COLO668 (cell line): ENCODE results near the gene IFIT2.
"Not testable (repeated sequence)": the region's sequence is repeated elsewhere in the genome, so short reads cannot be mapped to it uniquely, and the experiment has no call there.

Experiments
- DNase-seq: peaks from one replicate; lab custom pipeline; 2025; ENCODE audit not compliant: unreplicated experiment; lab: John Stamatoyannopoulos, UW

IFIT2 gene

DNA sequence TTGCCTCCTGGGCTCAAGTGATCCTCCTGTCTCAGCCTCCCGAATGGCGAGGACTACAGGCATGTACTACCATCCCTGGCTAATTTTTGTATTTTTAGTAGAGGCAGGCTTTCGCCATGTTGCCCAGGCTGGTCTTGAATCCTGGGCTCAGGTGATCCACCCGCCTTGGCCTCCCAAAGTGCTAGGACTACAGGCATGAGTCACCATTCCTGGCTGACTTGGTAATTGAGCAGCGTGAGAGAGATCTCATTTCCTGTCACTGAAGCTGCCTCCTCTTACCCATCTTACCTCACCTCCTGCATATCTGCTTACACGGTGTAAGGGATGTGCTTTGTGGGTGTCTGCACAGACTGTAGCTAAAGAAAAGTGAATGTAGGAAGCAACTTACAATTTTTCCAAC lies 35.6 kb downstream of the IFIT2 start:
- DNase-seq: peak; percentile 3

DNA sequence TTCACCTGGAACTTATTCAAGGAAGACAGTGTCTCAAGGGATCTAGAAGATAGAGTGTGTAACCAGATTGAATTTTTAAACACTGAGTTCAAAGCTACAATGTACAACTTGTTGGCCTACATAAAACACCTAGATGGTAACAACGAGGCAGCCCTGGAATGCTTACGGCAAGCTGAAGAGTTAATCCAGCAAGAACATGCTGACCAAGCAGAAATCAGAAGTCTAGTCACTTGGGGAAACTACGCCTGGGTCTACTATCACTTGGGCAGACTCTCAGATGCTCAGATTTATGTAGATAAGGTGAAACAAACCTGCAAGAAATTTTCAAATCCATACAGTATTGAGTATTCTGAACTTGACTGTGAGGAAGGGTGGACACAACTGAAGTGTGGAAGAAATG lies 36.9 kb downstream of the IFIT2 start:
- DNase-seq: no peak

DNA sequence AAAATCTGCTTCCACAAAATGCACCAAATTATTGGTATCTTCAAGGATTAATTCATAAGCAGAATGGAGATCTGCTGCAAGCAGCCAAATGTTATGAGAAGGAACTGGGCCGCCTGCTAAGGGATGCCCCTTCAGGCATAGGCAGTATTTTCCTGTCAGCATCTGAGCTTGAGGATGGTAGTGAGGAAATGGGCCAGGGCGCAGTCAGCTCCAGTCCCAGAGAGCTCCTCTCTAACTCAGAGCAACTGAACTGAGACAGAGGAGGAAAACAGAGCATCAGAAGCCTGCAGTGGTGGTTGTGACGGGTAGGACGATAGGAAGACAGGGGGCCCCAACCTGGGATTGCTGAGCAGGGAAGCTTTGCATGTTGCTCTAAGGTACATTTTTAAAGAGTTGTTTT lies 38.0 kb downstream of the IFIT2 start:
- DNase-seq: no peak

DNA sequence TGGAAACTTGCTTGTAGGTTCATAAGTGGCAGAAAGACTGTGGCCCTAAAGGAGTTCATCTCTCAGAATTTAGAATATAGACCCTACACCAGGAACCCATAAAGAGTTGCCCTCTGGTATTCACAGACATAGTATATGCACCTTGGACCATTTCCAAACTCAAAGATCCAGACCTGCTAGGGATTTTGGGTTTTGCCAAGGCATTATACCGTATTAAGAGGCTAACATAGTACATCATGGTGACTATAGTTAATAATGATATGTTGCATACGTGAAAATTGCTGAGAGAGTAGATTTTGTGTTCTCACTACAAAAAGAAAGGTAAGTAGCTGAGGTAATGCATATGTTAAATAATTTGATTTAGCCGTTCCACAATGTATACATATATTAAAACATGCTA lies 39.8 kb downstream of the IFIT2 start:
- no peak for DNase-seq

DNA sequence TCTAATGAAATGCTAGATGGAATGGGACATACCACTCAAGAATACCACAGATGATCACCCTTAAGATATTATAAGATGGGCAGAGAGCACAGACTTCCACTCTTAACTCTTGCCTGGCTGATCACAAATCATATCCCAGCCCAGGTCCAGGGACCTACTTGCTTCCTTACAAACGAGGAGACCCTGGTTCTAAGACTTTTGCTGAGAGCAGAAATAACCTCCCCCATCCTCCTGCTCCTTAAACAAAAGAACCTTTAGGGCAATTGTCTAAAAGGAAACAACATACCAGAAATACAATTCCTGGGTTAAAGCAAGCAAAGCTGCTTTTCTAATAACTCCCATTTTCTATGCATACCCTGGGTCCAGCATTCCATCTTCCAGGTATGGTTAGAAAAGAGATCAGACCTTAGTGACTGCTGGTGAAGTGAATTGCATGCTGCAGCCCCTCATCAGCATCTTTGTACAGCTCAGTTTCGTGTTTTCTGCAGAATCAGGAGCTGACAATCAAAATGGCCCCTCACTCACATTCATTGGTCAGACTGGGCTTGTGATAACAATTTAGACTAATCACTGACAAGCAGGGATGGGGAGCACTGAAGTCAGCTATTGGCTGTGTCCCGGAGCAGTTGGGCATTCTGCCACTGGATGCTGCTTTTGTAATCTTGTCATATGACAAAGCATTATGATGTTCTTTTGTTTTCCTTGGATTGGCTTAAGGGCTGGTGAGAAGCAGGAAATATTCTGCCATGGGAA lies 40.5 kb downstream of the IFIT2 start:
- DNase-seq: no peak

DNA sequence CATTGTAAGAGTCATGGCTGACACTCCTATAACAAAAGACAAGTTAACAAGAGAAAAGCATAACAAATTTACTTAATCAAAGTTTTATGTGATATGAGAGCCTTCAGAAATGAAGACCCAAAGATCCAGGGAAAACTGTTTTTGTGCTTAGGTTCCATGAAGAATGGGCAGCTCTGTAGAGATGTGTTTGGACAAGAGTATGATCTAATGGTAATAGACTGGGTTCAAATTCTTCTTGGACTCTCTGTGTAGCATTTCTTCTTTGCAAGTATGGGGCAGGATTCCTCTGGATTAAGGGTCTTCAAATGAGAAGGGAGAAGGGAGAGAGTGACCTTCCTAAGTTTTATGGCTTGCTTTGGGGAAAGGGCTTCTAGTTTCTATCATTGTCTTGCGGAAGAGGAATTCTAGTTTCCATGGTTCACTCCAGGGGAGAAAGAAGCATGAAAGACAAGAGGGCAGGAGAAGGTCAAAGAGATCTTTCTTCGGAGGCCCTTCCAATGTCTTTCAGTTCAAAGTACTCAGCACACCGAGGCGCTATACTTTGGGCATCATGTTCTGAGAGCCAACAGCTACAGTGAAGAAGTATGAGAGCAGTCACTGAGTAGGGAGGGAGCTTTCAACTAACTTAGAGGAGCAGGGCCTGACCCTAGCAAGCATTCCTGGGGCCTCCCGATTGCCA lies 41.4 kb downstream of the IFIT2 start:
- DNase-seq: no peak

DNA sequence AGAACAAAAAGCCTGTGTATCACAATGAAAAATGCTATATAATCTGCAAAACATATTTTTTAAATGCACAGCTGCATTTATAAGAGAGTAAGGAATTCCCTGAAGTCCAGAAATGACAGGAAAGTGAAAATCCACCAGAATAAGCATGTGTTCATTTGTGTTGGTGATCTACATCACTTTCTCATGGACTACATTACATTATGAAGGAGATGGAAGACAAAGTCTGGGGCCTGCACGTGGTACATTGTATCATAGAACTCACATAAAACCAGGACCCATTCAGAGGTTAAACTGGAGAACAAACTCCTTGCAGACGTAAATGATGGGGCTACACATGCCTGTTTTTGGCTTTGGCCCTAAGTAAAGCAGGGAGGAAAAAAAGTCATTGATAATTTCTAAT lies 42.3 kb downstream of the IFIT2 start:
- DNase-seq: no peak

DNA sequence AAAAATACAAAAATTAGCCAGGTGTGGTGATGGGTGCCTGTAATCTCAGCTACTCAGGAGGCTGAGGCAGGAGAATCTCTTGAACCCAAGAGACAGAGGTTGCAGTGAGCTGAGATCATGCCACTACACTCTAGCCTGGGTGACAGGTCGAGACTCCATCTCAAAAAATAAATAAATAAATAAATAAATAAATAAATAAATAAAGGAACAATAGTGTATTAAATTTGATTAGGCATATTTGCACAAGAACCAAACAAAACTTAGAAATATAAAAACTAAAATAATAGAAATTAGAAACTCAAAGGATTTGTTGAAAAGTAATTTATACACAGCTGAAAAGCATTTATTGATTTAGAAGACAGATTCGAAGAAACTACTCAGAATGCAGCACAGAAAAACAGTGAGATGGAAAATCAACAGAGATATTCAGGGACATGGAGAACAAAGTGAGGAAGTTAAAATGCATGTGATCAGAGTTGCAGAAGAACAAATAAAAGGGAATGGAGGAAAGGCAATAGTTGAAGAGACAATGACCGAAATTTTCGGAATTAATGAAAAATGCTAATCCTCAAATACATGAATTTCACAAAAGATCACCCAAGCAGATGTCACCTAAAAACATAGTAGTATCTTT lies 43.6 kb downstream of the IFIT2 start:
- DNase-seq: no peak

DNA sequence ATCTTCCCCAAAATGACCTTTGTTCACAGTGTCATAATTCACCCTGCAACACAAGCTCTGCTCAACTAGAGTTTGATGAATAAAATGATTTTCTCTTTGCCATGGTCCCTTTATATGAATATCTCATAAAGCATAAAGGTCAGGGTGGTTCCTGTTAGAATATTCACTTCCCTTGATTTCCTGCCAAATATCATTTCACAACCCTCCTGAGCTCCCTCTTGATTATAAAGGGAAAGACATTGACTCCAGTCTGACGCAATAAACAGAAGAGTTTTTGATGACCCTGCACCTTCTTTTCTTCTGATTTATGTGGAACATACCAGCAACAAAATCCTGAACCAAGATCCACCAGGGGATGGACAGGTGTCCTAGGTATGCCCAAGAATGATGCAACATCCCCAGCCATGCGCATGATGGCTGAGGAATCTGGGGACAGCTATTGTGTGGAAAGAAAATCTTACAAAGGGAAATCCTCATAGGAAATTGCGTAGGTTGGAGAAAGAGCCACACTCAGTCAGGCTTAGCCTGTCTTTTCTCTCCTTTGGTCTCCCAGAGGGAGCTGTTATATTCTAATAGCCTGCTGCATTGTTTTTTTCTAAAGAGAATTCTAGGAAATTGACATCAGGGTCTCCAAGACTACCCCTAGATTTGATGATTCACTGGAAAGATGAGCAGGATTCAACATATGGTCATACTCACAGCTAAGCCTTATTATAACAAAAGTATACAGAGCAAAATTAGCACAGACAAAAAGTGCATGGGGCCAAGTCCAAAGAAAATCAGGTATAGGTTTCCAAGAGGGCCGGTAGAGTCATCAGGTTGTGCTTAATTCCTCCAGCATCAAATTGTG lies 44.8 kb downstream of the IFIT2 start:
- no peak for DNase-seq

DNA sequence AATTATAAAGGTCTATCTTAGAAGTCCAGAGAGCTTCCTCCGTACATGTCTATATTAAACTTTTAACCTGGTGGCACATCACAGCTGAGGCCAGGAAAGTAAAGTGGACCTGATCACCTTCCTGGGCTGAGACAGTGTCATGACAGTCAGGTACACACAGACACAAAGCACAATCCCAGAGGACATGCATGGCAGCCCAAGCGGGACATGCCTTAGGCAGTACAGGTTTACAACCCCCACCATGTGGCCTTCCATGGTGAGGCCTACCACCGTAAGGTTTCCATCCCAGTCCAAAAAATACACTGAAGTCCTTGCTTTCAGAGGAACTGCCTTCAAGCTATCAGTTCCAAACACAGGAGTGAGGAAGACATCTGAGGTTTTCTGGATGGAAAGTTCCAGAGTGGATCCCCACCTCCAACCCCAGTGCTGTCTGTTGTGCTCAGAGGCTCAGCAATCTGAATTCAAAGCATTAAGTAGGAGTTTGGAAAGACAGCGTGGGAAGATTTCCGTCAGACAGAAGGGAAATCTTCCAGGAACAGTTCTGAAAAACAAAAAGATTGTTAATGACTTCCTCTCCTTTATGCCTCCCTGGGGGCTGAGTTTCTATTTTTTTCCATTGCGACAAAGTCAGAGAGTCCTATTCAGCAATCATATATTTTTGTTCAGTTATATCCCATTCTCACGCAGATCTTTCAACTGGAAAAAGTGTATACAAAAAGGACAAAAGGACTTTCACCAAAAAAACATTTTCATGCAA lies 46.0 kb downstream of the IFIT2 start:
- DNase-seq: no peak

DNA sequence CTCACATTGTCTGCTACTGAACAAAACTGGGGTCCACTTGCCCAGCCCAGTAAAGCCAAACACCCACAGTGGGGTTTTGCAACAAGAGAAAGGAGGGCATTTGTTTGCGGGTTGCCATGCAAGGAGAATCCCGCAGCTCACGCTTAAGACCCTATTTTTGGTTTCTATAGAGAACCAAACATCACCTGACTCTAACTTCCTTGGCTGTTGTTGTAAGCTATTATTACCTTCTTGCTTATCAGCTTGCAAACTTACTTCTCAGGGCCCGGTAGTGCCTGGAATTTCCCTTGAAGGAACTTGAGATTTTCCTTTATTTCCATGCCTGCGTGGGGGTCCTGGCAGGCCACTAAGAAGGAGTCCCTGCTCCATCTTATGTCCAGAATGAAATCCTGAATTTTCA lies 46.6 kb downstream of the IFIT2 start:
- no peak for DNase-seq

DNA sequence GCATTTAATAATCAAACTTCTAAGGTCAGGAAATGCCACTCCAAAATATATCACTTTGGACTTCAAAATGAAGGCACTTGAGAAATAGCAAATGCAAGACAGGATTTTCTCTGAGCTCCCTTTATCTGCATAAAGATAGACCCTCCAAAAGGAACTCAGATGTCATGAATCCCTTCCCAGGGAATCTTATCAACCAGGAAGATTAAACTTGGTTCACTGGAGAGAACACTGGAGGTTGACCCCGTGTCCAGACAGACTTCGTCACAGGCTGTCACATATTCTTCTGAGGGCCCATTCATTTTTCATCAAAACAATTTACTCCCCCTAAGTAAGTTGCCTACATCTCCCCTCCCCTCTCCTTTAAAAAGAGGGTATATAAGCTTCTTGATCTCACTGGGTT lies 47.1 kb downstream of the IFIT2 start:
- DNase-seq: no peak

DNA sequence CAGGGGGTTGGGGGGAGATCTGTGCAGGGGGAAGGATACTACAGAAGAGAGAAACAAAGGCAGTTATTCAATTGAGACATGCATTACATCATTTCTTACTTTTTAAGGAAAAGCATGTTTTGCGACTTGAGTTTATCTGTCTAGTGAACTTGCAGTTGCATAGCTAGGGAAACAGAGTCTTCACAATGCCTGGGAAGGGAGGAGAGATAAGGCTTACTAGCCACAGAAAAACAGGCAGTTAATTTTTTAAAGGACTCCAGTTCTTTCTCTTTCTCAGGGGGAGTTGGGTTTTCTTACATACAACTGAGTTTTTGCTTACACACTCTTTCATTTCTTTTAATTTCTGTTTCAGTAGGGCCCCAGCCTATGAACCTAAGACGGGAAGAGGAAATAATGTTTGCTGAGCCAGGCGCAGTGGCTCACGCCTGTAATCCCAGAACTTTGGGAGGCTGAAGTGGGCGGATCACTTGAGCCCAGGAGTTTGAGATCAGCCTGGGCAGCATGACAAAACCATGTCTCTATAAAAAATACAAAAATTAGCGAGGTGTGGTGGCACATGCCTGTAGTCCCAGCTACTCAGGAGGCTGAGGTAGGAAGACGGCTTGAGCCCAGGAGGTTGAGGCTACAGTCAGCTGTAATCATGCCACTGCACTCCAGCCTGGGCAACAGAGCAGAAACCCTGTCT lies 48.9 kb downstream of the IFIT2 start:
- DNase-seq: not testable (repeated sequence)

DNA sequence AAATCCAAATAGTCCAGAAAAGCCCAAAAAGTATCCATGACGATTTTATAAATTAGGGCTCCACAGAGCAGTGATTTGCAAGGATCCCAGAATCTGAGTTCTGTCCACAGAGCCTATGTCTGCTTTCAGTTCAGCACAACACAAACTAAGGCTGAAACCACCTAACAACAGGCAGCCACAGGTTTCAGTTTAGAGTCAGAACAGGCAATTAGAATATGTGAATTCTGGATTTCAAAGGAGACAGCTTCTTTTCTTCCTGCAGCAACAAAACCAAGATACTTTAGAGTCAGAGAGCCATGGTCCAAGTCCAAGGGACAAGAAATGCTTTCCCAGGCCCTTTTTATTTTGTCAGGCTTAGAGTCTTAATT lies 49.5 kb downstream of the IFIT2 start:
- DNase-seq: no peak

DNA sequence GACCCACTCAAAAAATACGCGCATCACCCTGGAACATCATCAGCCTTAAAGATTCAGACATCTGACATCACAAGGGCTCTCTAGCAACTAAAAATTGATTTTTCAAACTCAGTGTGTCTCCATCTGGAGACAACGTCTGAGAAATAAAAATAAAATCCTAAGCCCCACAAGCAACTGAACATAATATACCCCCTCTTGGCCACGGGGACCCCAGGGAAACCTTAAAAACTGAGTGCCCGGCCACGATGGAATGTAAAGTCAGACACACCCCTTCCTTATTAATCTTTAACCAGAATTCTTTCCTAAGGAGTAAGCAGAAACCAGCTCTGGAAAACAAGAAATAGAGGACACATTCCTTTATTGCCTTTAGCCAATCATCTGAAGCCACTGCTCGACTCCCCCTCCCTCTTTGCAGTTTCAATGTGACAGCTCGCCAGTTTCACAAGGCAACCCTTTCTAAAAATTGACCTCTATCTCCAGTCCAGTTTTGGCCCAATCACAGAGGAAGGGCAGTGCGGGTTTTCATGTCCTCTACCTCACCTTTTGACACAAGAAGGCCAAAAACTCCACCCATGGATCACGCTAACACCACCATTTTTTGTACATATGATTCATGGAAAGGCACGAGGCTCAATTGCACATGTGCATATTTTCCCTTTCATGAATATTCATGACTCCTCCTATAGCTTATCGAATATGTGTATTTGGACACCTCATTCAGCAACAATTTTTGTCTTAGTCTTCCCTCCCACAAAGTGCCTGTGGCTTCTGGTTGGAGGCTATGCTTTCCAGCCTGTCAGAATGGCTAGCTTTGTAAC lies 50.1 kb downstream of the IFIT2 start:
- DNase-seq: no peak

DNA sequence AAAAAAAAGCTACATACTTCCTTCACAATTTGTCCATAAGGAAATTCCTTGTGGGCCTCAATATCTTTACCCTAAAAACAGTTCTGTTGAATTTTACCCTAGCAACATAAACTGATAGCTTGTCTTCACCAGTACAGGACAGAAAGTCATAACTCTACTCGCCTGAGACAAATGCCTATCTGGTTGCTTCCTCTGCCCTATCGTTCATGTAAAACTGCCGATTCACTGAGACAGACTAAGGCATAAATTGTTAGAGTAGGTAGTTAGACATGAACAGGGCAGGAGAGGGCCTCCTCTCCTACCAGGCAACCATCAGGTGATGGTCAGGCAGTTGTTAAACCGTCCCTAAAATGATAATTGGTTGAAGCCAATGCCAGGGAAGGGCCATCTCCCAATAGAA lies 51.0 kb downstream of the IFIT2 start:
- no peak for DNase-seq

DNA sequence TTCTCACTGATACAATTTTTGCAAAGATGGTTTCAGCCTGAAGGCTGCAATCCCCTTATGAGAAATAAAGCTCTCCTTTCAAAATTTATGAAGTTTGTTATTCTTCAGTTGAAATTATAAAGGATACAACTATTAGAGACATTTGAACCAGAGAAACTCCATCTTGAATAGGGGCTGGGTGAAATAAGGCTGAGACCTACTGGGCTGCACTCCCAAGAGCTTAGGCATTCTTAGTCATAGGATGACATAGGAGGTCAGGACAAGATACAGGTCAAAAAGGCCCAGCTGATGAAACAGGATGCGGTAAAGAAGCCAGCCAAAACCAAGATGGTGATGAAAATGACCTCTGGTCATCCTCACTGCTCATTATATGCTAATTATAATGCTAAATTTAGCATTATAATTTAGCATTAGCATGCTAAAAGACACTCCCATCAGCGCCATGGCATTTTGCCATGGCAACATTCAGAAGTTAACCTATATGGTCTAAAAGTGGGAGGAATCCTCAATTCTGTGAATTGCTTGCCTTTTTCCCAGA lies 53.6 kb downstream of the IFIT2 start:
- no peak for DNase-seq

DNA sequence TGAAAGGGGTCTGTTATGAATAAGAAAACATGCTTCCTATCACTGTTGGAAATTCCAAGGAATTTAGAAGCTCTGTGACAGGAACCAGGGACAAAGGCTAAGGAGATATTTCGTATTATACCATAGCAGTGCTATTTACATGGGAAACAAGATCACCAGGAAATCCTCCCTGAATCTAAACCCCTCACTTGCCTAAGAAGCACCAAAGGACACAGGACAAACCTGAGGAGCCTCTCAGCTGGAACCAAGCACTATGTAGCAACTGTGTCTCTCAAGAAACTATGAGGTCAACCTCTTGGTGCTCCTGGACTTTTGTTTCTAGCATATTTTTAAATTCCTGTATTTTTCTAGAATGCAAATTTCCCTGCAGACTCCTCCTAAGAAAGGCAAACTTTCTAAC lies 55.2 kb downstream of the IFIT2 start:
- no peak for DNase-seq

DNA sequence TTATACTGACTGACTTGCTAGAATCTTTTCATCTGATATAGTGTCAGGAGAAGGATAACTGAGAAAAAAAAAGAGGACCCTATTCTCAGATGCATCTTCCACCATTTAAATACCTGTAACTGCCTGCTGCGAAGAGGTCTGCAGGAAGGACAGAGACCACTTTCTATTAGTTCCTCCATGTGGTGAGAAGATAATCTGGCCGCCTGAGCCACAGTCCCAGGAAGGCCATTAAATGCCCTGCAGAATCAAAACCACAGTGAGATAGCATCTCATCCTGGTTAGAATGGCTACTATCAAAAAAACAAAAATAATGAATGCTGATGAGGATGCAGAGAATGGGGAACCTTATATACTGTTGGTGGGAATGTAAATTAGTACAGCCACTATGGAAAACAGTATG lies 56.1 kb downstream of the IFIT2 start:
- no peak for DNase-seq
